ENCODE measurements around the gene CFAP45. TPM values are rescaled to one million over a fixed set of nuclear protein-coding genes. Genes with fewer than 3 reads are reported as not detected.
A peak's percentile ranks its signal among the peaks of the same experiment; 100 is the strongest.

The CFAP45 gene
- total and polyA plus RNA-seq, 9 of the 15 experiments (the other 6 are each of a cell fraction or from before 2014, with no cell fraction given): 0.65 to 2.4 (median 1.5) TPM

GRCh38 chr1:159883134-159883533 is 16.8 kb downstream of the CFAP45 start:
- BruUV-seq (replicated peaks): no TSS peak
- DNase-seq (ENCODE audit: extremely low read depth in 1 of 4, low spot score in 3 of 4) (no peak), ATAC-seq (no peak), FAIRE-seq (no peak)
- peaks cover 4 to 39% of the 10 kb centered on the region in 2 experiments; a peak in 4 of 5 replicates for H3K4me1 ChIP-seq (replicated peaks in 1 of 2; ENCODE audit: control insufficient read depth in 2 of 2, insufficient read depth in 2 of 2, low read length in 2 of 2)
- in situ Hi-C loops (cut with MboI): no loop called here
- no peaks in the 10 kb centered on the region for H3K9me1 ChIP-seq (ENCODE audit: control insufficient read depth, insufficient read depth, low read length)
- 23% methylated on average over 4 of the region's 4 CpGs for WGBS (ENCODE audit: insufficient coverage, low coverage, missing lambda C conversion rate)
- no peaks in the 10 kb centered on the region for H3K79me2 ChIP-seq (ENCODE audit: control insufficient read depth, insufficient read depth, low read length)
- H4K20me1 ChIP-seq (replicated peaks; ENCODE audit: control insufficient read depth, insufficient read depth, low read length): no peaks in the 10 kb centered on the region
- CTCF ChIA-PET (ENCODE audit: low intra/inter-chr PET ratio): no interaction called here
- no peaks in the 10 kb centered on the region for H3K36me3 ChIP-seq (ENCODE audit: control insufficient read depth, insufficient read depth, low read length)
- H3K4me2 ChIP-seq (ENCODE audit: insufficient read depth, low read length): no peak overlapping the region
- intact Hi-C loops (cut with micrococcal nuclease): no loop called here
- no peak overlapping the region for H2AFZ ChIP-seq (ENCODE audit: low read depth, low read length)
- H3K4me3 ChIP-seq: no peak overlapping the region
- POLR2A ChIA-PET: no interaction called here
- H3K9me3 ChIP-seq (replicated peaks; ENCODE audit: control insufficient read depth, insufficient read depth, low read depth, low read length): no peaks in the 10 kb centered on the region
- TF ChIP-seq ZNF24 (IDR thresholded peaks at IDR 0.05) (peak; percentile 92), HES1 (IDR thresholded peaks at IDR 0.05; ENCODE audit: low read depth) (no peak)
- no peak overlapping the region for H3K9ac ChIP-seq (ENCODE audit: insufficient read depth in 1 of 2, low read depth in 2 of 2, low read length in 2 of 2)
- no peaks in the 10 kb centered on the region for H3K27me3 ChIP-seq (ENCODE audit: control insufficient read depth in 2 of 2, insufficient read depth in 2 of 2, low read length in 2 of 2)
- no peak overlapping the region for H3K27ac ChIP-seq (ENCODE audit: extremely low read depth, low read depth, low read length)

GRCh38 chr1:159882527-159882862 is 17.5 kb downstream of the CFAP45 start:
- Histone ChIP-seq H4K20me1 (replicated peaks; ENCODE audit: control insufficient read depth, insufficient read depth, low read length) (no peaks in the 10 kb centered on the region), H2AFZ (ENCODE audit: low read depth, low read length) (peak overlapping the region; percentile 49; the same call in 1 of the 2 replicates), H3K79me2 (ENCODE audit: control insufficient read depth, insufficient read depth, low read length) (no peaks in the 10 kb centered on the region), H3K4me2 (ENCODE audit: insufficient read depth, low read length) (no peak overlapping the region; the same call in 1 of the 2 replicates), H3K4me3 (no peak overlapping the region), H3K9ac (ENCODE audit: insufficient read depth in 1 of 2, low read depth in 2 of 2, low read length in 2 of 2) (no peak overlapping the region), H3K9me1 (ENCODE audit: control insufficient read depth, insufficient read depth, low read length) (no peaks in the 10 kb centered on the region), H3K9me3 (replicated peaks; ENCODE audit: control insufficient read depth, insufficient read depth, low read depth, low read length) (no peaks in the 10 kb centered on the region), H3K4me1 (replicated peaks in 1 of 2; ENCODE audit: control insufficient read depth in 2 of 2, insufficient read depth in 2 of 2, low read length in 2 of 2) (peaks cover 4 to 43% of the 10 kb centered on the region in 2 experiments; a peak in 4 of 5 replicates), H3K36me3 (ENCODE audit: control insufficient read depth, insufficient read depth, low read length) (no peaks in the 10 kb centered on the region), H3K27me3 (ENCODE audit: control insufficient read depth in 2 of 2, insufficient read depth in 2 of 2, low read length in 2 of 2) (no peaks in the 10 kb centered on the region), H3K27ac (ENCODE audit: extremely low read depth, low read depth, low read length) (no peak overlapping the region)
- DNase-seq (ENCODE audit: extremely low read depth in 1 of 4, low spot score in 3 of 4) (no peak), FAIRE-seq (no peak), ATAC-seq (no peak)
- in situ Hi-C loops (cut with MboI) (no loop called here), intact Hi-C loops (cut with micrococcal nuclease) (no loop called here)
- POLR2A ChIA-PET: no interaction called here
- no TSS peak for BruUV-seq (replicated peaks)
- WGBS (ENCODE audit: insufficient coverage, low coverage, missing lambda C conversion rate): 8% methylated on average over 2 of the region's 2 CpGs
- CTCF ChIA-PET (ENCODE audit: low intra/inter-chr PET ratio): no interaction called here
- TF ChIP-seq MAFG (tag; conservative IDR thresholded peaks at IDR 0.05) (peak; percentile 51), THRA (IDR thresholded peaks at IDR 0.05) (no peak), MAFK (IDR thresholded peaks at IDR 0.05; ENCODE audit: low read length) (peak; percentile 24; the same call in 1 of the 2 replicates), MTF1 (CRISPR knock-in tag; IDR thresholded peaks at IDR 0.05; ENCODE audit: borderline replicate concordance) (no peak), BRD9 (IDR thresholded peaks at IDR 0.05; ENCODE audit: low read depth, partially characterized antibody) (no peak), ZBTB26 (CRISPR knock-in tag; IDR thresholded peaks at IDR 0.05) (no peak), CEBPG (CRISPR knock-in tag; IDR thresholded peaks at IDR 0.05) (no peak), CEBPG (tag; conservative IDR thresholded peaks at IDR 0.05 in 1 of 2, IDR thresholded peaks at IDR 0.05 in 1 of 2) (peak; percentile 55 to 88), FOXJ3 (CRISPR knock-in tag; IDR thresholded peaks at IDR 0.05) (no peak), STAG1 (CRISPR knock-in tag; IDR thresholded peaks at IDR 0.05; ENCODE audit: borderline replicate concordance) (no peak)

All from K562 (cell line).